HG02588 (cell line): Measurements from ENCODE around the gene KIF6.
A peak's percentile ranks its signal among the peaks of the same experiment; 100 is the strongest.

Experiments
- ATAC-seq: cut with Tn5 transposase; IDR thresholded peaks from one replicate; pipeline ENCODE4 v1.9.1; 2021; ENCODE audit warnings: mild to moderate bottlenecking, moderate library complexity; ENCODE audit not compliant: unreplicated experiment

KIF6 gene

DNA sequence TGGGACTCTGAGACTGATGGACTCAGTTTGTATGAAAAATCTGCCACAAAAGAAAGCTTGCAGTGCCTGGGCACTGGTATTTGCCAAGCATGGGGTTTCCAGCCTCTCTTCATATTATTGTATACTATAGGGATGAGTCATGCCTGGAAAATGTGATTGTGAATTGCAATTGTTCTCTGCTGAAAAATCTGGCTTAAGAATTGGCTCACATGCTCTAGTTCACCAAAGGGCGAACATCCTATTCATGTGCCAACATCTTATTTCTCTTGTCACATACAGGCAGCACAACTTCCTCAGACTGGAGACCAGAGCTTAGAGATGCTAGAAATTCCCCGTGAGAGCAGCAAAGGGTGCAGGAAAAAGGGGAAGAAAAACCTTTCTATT lies 299.1 kb downstream of the KIF6 start:
- no peak for ATAC-seq

DNA sequence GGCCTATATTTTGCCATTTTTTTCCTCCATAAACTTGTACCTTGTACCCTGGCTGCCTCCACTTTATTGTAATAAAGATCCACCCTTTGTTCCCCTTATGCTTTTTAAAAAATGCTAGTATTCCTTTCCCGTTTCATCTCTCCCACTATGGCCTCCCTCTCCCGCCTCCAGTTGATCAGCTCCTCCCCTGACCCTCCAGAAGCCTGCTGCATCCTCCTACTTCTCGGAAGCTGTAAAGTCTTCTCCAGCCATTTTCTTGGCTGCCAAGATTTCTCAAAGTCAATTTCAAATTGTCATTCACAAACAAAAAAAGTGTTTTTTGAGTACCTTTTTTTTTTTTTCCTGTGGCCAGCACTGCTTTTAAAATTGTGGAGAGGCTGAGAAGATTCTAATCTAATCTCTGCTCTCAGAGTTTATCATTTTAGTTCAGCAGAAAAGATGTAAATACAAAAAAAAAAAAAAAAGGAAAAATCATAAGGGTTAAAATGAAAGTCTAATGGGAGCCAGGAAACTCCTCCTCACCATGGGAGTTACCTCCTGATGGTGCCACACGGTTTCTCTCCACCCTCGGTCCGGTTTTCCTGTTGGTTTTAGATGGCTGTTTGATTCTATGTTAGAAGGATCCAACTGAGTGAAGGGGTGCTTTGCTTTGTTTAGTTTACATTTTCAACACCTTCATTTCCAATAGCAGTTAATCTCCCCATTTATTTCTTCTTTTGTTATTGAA lies 299.7 kb downstream of the KIF6 start:
- no peak for ATAC-seq

DNA sequence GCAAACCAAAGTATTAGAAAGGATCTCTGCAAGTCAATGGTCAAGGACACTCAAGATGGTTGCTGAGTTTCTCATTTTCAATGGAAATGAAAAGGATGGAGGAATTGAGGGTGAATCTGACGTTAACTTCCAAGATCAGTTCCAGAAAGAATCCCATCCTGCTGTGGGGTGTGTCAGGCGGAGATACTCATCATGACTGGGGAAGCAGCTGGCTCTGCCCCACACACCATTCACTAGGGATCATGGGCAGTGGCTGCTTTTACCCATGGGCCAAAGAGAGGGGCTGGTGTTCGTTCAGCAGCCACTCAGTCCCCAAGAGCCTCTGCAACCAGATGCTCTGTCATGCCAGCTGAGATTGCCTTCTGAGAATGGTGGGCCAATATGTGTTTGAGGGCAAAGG lies 300.4 kb downstream of the KIF6 start:
- no peak for ATAC-seq

DNA sequence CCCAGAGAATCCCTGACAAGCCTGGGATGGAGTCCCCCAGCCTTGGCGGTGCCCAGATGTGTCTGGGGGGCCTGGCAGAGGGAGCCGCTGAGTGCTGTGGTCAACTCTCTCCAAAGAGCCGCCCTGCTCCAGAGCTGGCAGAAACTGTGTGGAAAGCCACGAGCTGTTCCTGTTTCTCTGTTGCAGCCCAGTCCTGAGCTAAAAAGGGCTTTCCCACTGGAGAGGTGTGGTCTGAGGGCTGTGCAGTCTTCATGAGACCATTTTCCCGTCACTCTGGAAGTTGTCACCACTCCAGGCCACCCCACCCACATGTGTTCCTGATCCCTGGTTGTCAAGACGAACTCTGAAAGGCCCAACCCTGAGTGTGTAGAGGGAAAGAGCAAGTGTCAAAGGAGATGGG lies 303.0 kb downstream of the KIF6 start:
- ATAC-seq = no peak

DNA sequence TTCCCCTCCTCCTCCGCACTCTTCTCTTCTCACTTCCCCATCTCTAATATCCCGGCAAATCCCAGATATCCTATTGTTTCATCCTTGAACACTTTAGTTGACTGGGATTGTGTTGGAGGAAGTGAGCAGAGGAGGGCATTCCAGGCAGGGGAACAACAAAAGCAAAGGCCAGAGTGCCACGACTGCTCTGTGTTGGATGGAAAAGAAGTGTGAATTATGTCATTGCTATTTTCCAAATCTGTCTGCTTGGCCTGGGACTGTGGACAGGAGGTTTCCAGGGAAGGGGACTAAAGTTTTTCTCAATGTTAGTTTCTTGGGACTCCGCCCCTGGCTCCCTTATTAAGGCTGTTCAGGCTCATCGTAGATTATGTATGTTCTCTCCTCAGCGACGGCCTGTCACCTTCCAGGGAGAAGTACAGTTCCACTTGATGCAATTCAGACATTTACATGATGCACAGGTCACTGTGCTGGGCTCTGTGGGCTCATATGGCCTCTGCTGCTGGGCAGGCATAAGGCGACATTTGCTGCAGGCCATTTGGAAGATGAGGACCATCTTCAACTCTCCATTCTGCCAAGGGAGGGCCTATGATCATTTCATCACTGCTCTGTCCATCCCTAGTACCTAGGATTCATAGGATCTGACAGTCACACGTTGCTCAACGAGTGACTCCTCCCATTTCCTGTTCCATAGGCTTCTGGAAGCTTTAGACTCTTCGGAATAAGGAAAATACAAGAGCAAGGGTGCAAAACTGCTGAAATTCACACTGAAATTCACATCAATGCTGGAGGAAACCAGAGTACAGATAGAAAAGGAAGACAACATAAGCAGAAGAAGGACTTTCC lies 303.6 kb downstream of the KIF6 start:
- ATAC-seq = no peak

DNA sequence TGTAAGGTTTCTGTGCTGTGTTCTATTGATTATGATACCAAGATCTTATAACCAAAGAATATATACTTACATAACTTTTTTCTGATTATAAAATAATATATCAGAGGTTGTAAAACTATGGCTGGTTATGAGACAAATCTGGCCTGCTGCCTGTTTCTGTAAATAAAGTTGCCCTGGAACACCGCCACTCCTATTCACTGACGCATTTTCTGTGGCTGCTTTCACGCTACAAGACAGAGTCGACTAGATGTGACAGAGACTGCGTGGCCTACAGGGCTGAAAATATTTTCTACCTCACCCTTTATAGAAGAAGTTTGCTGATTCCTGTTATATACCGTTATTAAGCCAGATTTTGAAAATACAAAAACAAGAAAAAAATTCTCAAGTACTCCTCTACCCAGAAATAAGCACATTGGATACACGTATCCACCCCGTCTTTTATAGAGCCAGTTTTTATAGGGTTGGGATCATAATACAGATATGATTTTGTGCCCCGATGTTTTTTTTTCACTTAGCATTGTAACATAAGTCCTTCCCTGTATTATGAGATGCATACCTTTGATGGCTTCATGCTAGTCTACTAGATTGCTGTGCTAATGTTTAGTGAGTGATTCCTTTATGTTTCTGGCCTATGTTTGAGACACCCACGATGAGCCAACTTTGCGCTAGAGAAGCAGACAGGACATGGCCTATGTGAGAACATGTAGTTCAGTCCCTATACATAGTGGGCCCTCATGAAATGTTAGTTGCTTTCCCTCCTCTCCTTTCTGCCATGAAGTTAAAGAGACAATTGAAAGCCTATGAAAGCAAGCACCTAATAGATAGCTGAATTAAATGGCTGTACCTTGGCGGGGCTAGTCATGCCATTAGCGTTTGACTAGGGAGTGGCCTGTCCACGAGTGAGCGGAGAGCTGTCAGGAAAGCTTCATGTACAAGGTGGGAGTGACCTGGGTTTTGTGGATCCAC lies 304.6 kb downstream of the KIF6 start:
- ATAC-seq = no peak

DNA sequence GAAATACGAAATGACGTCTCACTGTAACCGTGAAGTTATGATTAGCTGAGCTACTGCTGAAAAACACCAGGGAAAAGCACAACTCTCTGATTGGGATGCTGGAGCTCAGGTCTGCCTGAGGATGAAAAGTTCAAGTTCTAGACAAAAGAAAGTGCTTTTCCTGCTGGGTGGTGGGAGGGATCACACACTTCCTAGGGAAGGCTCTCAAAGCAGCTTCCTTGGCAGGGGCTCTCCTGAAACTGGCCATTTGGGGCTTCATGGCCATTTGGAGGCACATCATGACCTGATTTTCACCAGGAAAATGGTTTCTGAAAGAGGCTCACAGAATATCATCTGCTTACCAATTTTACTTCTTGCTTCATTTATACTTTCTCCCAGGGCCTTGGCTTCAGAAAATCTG lies 305.6 kb downstream of the KIF6 start:
- no peak for ATAC-seq

DNA sequence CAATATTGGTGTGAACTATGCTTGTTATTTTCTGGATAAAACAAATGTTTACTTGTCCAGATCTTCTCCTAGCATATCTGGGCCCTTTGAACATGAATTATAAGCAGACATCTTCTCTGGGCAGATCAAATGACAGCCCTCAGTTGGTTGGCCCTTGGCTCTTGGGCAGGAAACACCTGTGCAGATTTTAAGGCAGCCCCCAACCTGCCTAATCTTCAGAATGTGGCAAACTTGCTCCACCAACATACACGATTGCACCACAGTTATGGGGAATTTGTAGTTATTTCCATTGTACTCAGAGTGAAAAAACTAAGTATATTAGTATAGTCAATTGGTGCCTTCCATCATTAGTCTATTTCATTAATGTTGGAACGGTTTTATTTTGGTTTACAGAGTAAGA lies 307.8 kb downstream of the KIF6 start:
- ATAC-seq = no peak

DNA sequence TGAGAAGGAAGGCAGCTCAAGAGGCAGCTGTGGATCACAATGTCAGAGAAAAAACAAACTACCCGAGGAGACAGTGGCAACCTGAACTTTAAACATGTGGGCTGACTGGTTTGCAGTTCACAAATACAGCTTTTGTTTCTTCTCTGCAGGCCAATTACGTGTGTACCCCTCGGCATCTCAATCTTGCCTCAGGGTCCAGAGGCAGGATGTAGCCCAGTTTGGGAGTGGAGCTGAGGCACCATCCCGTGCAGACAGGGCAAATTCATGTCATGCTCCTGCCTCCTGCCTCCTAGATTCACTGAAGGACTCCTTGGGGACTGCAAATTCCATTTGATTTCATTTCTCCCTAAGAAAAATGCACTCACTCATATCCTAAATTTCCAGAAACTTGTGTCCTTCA lies 308.5 kb downstream of the KIF6 start:
- ATAC-seq = no peak

DNA sequence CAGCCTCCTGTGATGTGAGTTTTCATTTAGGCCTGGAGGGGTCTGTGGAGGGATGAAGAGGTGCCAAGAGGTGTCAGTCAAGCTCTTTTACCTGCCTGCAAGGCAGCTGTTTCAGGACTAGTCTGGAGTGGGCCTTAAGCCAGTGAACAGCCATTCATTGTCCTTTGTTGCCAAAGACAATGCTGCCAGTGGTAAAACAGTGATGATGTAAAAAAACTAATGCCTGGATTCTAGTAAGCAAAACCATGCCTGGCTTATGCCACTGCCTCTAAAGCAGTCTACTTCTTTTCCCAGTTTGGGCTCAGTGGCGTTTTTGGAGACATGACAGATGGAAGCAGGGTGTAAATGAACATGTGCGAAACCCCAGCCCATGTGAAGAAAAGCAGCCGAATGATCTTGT lies 309.2 kb downstream of the KIF6 start:
- ATAC-seq = no peak

DNA sequence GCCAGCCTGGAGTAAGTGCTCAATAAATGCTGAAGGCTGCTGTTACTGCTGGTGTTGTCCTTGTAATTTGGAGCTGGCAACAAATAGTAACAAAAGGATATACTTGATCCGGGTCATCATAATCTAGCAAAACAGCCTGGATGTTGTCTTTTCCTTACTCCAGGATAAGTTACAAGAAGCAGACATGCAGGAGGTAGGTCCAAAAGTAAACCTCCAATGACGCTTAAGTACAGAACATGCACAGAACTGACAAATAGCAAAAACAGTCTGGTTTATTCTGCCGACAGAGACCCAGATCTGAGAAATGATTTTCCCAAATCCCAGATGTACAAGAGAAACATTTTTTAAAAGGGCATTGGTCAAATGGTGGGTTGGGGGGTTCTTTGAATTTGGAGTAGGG lies 309.7 kb downstream of the KIF6 start:
- no peak for ATAC-seq

DNA sequence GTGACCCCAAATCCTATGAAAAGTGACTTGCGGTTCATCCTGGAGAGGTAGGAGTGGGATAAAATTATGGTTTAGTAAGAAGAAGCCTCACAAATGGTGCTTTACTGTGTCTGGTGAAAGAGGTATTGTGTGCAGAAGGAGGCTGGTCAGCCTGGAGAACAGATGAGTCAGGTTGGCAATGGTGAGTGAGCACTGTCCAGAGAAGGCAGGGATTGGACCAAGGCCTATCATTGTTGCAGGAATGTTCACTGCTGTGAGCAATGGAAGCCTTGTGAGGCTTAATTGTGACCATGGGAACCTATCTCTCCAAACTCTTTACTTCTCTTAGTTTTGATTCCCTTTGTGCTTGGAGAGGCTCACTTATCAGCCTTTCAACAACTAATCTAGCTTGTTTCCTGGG lies 313.7 kb downstream of the KIF6 start:
- ATAC-seq = no peak

DNA sequence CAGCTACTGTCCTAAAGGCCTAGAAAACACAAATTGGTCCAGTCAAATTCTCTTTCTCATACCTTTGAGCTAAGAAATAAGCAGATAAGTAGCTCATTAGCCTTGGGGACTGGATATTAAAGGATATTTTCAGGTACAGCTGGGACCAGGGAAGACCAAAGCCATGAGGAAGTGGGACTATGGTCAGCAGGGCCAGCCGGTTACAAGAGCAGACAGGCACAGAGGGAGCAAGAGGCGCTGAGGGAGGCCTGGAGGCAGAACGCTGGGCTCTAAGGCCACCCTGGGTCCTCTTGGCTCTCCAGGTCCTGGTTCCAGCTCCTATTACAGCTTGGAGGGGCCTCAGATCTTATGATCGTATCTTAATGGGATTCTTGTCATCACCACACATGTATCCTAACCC lies 314.2 kb downstream of the KIF6 start:
- no peak for ATAC-seq

DNA sequence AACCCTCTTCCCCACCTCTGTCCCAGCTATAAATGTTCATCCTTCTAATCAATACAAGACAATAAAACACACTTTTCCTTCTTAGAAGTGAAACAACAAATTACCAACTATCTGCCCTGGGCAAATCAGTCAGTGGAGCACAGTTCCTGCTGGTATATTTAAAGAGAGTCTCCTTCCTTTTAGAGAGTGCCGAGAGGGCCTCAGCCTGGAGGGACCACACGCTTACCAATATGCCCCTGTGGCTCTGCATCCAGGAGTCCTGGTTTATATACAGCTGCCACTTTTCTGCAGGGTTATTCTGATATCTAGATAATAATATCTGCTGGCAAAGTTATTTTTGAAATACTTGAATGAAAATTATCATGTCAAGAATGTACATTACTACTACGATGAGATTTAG lies 315.3 kb downstream of the KIF6 start:
- ATAC-seq = no peak

DNA sequence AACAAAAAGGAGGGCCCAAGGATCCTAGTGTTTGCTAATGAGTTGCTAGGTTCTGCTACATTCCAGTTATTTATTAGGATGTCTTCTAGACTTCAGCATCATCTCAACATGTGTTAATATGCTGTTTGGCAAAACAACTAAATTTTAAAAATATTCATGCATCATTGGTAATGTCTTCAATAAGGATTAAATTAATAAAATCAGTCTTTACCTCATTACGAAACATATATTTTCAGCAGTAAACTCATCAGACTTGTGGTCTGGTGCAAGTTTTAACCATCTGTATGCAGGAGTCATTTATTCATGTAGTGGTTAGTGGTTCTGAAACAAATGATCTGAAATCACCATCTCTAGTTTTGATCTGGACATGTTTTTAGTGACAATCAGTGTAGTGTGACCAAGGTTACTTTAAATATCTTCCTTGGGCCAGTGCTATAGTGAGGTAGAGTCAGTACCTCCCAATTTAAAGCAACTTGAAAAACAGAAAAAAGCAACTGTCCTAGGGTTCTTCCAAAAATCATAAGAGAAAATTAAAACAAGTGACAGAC lies 317.7 kb downstream of the KIF6 start:
- ATAC-seq = peak; percentile 89

DNA sequence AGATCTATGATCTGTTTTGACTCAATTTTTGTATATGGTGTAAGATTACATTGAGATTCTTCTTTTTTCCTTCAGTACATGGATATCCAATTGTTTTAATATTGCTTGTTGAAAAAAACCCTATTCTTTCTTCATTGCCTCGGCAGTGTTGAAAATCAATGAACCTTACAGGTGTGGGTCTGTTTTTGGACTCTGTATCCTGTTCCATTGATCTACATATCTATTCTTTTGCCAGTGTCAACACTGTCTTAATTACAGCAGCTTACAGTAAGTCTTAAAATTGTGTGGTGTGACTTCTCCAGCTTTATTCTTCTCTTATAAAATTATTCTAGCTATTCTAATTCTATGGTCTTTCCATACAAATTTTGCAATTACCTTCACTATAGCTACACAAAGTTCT lies 320.9 kb downstream of the KIF6 start:
- no peak for ATAC-seq

DNA sequence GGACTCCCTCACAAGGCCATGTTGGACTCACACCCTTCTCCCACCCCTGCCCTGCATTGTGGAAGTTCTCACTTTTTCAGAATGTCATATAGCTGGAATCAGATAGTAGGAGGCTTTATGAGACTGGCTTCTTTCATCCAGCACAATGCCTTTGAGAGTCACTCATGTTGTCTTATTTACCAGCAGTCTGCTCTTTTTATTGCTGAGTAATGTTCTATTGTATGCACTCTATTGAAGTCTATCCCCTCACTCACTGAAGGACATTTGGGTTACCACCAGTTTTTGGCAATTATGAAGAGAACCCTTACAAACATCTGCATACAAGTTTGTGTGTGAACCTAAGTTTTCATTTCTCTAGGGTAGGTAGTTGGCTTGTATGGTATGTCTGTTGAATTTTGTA lies 321.9 kb downstream of the KIF6 start:
- ATAC-seq = no peak

DNA sequence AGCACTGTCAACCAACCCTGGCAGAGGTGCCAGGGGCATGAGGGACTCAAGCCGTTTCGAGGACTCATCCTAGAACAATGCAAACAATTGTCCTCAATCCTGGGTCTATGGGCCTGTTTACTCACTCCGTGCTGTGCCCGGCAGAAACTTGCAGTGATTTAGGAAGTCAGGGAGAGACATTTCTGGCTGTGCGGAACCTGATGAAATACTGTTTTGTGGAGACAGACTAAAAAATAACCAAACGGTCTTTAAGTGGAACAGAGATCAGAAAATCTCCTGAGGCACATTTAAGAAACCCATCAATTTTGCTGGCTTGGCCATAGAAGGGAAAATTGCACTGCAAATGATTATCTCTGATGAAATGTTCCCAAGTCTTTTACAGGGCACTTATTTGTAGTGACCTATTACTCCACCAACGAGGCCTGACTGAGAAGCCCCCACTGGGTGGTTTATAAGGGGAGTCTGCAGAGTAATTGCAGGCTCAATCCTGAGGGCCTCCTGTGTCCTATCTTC lies 322.9 kb downstream of the KIF6 start:
- no peak for ATAC-seq

DNA sequence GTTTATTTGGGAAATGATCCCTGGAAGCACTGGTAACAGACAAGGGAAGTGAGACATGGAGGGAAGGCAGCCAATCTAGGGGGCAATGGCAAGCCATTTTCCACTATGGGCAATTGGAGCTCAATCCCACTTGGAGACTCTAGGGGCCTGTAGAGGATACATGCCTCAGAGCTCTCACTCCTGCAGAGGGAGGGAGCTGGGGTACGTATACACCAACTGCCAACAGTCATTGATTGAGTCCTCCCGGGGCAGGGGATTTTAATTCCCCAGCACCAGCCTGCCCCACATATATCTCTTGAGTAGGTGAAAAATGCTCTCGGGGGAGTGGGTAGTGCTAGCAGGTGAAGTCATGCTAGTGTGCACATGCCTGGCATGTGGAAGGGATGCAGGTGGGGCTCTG lies 323.8 kb downstream of the KIF6 start:
- ATAC-seq = no peak

DNA sequence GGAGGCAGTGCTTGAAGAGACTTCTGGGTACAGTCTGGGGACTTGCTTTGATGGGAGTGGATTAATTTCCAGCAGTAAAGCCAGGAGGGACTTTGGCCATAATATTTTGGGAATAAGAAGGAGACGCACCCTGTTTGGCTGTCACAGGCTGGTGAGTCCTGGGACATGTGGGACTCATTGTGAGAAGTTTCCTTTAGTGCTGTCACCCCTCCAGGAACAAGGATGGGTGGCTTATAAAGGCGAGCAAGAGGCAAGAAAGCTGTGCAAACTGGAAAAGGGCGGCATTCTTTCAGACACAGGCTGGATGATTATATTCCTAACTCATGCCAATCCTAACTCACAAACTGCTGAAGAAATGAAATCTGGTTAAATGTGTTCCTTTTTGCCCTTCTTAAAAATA lies 325.2 kb downstream of the KIF6 start:
- no peak for ATAC-seq

DNA sequence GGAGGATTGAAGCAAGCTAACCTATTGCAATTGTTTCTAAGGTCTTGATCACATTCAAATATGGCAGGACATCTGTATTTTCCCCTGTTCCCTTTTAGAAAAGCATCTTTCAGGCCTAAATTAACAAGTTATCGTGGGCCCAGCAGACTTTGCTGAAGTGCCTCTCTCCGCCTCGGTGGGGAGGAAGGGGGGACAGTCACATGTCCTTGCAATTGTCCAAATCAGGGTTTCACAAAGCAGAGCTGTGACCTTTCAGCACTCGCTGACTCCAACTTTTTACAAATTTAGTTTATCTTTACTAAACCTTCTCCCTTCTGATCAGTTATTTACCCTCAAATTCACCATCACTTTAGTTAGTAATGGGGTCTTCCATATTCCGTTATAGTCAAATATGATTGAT lies 328.4 kb downstream of the KIF6 start:
- no peak for ATAC-seq
